H1 (cell line): ENCODE results near the gene ABCA1. TPM values are rescaled to one million over a fixed set of nuclear protein-coding genes. Genes with fewer than 3 reads are reported as not detected.

Experiments
- CTCF ChIA-PET: fragments of 300-600 bp; sonication (Branson Sonifier 250); formaldehyde crosslinking; loops from one replicate; lab custom pipeline; 2021; ENCODE audit not compliant: partially characterized antibody; lab: Charles Lee
- POLR2A ChIA-PET: fragments of 300-600 bp; sonication (Branson Sonifier 250); formaldehyde crosslinking; loops from one replicate; lab custom pipeline; 2021; ENCODE audit warnings: inconsistent platforms; ENCODE audit not compliant: partially characterized antibody; lab: Charles Lee
- DNase-seq, 2 experiments: peaks; one replicate each; pipeline versions ENCODE4 v3.0.0 to v3.0.0-alpha.2; 2010 to 2022; ENCODE audit warnings: low spot score in 2 of 2, low read depth in 1 of 2, mixed read lengths in 1 of 2
- FAIRE-seq: peaks from 2 replicates; lab custom pipeline; 2011; peaks lifted over from hg19 to GRCh38; lab: Jason Lieb, UNC
- H2AFZ ChIP-seq: 2 replicates; pipeline ENCODE4 v1.8.1; 2012; ENCODE audit warnings: low read length, inconsistent platforms
- H2AK5ac ChIP-seq: 2 replicates; pipeline ENCODE4 v1.6.1; 2013; ENCODE audit warnings: low read depth, low read length
- H2BK120ac ChIP-seq: replicated peaks from 2 replicates; pipeline ENCODE3; 2013; ENCODE audit warnings: low read depth, low read length, inconsistent platforms
- H2BK12ac ChIP-seq: 2 replicates; pipeline ENCODE4 v1.6.1; 2013; ENCODE audit warnings: low read depth, low read length
- H2BK15ac ChIP-seq: 2 replicates; pipeline ENCODE4 v1.6.1; 2013; ENCODE audit warnings: low read length
- H2BK20ac ChIP-seq: 2 replicates; pipeline ENCODE4 v1.6.1; 2013; ENCODE audit warnings: low read length
- H2BK5ac ChIP-seq: 2 replicates; pipeline ENCODE4 v1.6.1; 2013; ENCODE audit warnings: low read depth, low read length
- H3K14ac ChIP-seq: 2 replicates; pipeline ENCODE4 v1.6.1; 2013; ENCODE audit warnings: inconsistent platforms; ENCODE audit not compliant: insufficient read length
- H3K18ac ChIP-seq: 2 replicates; pipeline ENCODE4 v1.6.1; 2013; ENCODE audit warnings: low read length; ENCODE audit errors: extremely low read depth
- H3K23ac ChIP-seq: 2 replicates; pipeline ENCODE4 v1.6.1; 2013; ENCODE audit warnings: inconsistent platforms; ENCODE audit not compliant: insufficient read length
- H3K23me2 ChIP-seq: 2 replicates; pipeline ENCODE4 v1.6.1; 2013; ENCODE audit warnings: low read depth, low read length
- H3K27ac ChIP-seq: 2 replicates; pipeline ENCODE4 v1.6.1; 2011; ENCODE audit warnings: low read depth, low read length, inconsistent platforms
- H3K27me3 ChIP-seq, 4 experiments: replicated peaks in 1 of 4; 1 replicate in 1 of 4; 2 replicates in 3 of 4; pipeline versions ENCODE4 v1.6.1 to v1.8.1; 2011 to 2013; ENCODE audit warnings: low read length in 3 of 4, mild to moderate bottlenecking in 3 of 4, inconsistent platforms in 2 of 4, mixed read lengths in 2 of 4, moderate library complexity in 1 of 4; ENCODE audit not compliant: control insufficient read depth in 3 of 4, insufficient read depth in 3 of 4; ENCODE audit errors: extremely low read depth in 1 of 4
- H3K36me3 ChIP-seq, 4 experiments: 2 replicates each; pipeline versions ENCODE4 v1.6.1 to v1.8.1; 2011 to 2013; ENCODE audit warnings: mild to moderate bottlenecking in 4 of 4, low read length in 3 of 4, moderate library complexity in 2 of 4, control low read depth in 1 of 4, inconsistent platforms in 1 of 4; ENCODE audit not compliant: insufficient read depth in 4 of 4, control insufficient read depth in 2 of 4
- H3K4ac ChIP-seq: replicated peaks from 2 replicates; pipeline ENCODE3; 2013; ENCODE audit warnings: low read length, low read depth, mixed read lengths, inconsistent platforms; ENCODE audit not compliant: insufficient read length
- H3K4me1 ChIP-seq, 4 experiments: replicated peaks in 1 of 4; 1 replicate in 1 of 4; 2 replicates in 3 of 4; pipeline versions ENCODE4 v1.6.1 to v1.8.1; 2011 to 2013; ENCODE audit warnings: low read length in 3 of 4, inconsistent platforms in 2 of 4, mixed read lengths in 1 of 4; ENCODE audit not compliant: insufficient read depth in 4 of 4, control insufficient read depth in 3 of 4
- H3K4me2 ChIP-seq, 2 experiments: 2 replicates each; pipeline versions ENCODE4 v1.6.1 to v1.8.1; 2011 to 2013; ENCODE audit warnings: low read depth in 2 of 2, low read length in 2 of 2, control low read depth in 1 of 2, inconsistent platforms in 1 of 2, mild to moderate bottlenecking in 1 of 2; ENCODE audit not compliant: insufficient read depth in 1 of 2
- H3K4me3 ChIP-seq, 4 experiments: fragments of 200-600, 300-600 bp in 1 of 4; sonication (generic), shearing (Covaris generic), sonication (Bioruptor Twin) in 1 of 4; 2 replicates each; pipeline versions ENCODE4 v1.5.1 to v1.8.1; 2011 to 2016; ENCODE audit warnings: low read length in 4 of 4, low read depth in 3 of 4, control low read depth in 2 of 4, inconsistent platforms in 2 of 4, mild to moderate bottlenecking in 2 of 4, mixed read lengths in 1 of 4, moderate library complexity in 1 of 4; ENCODE audit not compliant: insufficient read depth in 2 of 4; ENCODE audit errors: extremely low read depth in 1 of 4
- H3K56ac ChIP-seq: replicated peaks from 2 replicates; pipeline ENCODE3; 2013; ENCODE audit warnings: low read depth, mild to moderate bottlenecking, mixed read lengths, low read length, inconsistent platforms; ENCODE audit not compliant: insufficient read length
- H3K79me1 ChIP-seq: 2 replicates; pipeline ENCODE4 v1.6.1; 2013; ENCODE audit warnings: low read depth, low read length, control low read depth
- H3K79me2 ChIP-seq, 2 experiments: 2 replicates each; pipeline versions ENCODE4 v1.6.1 to v1.8.1; 2012 to 2013; ENCODE audit warnings: low read length in 2 of 2, mild to moderate bottlenecking in 2 of 2, inconsistent platforms in 1 of 2; ENCODE audit not compliant: insufficient read depth in 2 of 2, control insufficient read depth in 1 of 2
- H3K9ac ChIP-seq, 4 experiments: replicated peaks in 1 of 4; 1 replicate in 1 of 4; 2 replicates in 3 of 4; pipeline versions ENCODE4 v1.6.1 to v1.8.1; 2011 to 2013; ENCODE audit warnings: low read depth in 3 of 4, low read length in 3 of 4, control low read depth in 2 of 4, mild to moderate bottlenecking in 2 of 4, moderate library complexity in 2 of 4, inconsistent platforms in 1 of 4; ENCODE audit errors: extremely low read depth in 1 of 4
- H3K9me3 ChIP-seq, 2 experiments: 2 replicates each; pipeline versions ENCODE4 v1.6.1 to v1.8.1; 2012 to 2013; ENCODE audit warnings: mild to moderate bottlenecking in 2 of 2, moderate library complexity in 2 of 2, control low read depth in 1 of 2, inconsistent platforms in 1 of 2, low read depth in 1 of 2, low read length in 1 of 2, mixed read lengths in 1 of 2; ENCODE audit not compliant: insufficient read depth in 2 of 2
- H4K20me1 ChIP-seq, 2 experiments: replicated peaks in 1 of 2; 2 replicates each; pipeline versions ENCODE3 to v1.8.1; 2011 to 2013; ENCODE audit warnings: inconsistent platforms in 2 of 2, low read length in 2 of 2, mild to moderate bottlenecking in 1 of 2; ENCODE audit not compliant: insufficient read depth in 2 of 2, control insufficient read depth in 1 of 2
- H4K5ac ChIP-seq: 2 replicates; pipeline ENCODE4 v1.6.1; 2013; ENCODE audit warnings: low read length, low read depth, mixed read lengths, inconsistent platforms; ENCODE audit not compliant: insufficient read length
- H4K8ac ChIP-seq: 2 replicates; pipeline ENCODE4 v1.8.0; 2013; ENCODE audit warnings: mild to moderate bottlenecking, moderate library complexity, low read length, inconsistent platforms; ENCODE audit not compliant: insufficient read depth; ENCODE audit errors: extremely low read depth
- H4K91ac ChIP-seq: replicated peaks from 2 replicates; pipeline ENCODE3; 2013; ENCODE audit warnings: low read length, mixed read lengths, inconsistent platforms; ENCODE audit not compliant: insufficient read length
- SIN3A ChIP-seq, 2 experiments: IDR thresholded peaks in 1 of 2; conservative IDR thresholded peaks in 1 of 2; 2 replicates each; pipeline ENCODE4 v1.6.1; 2011 to 2012; ENCODE audit warnings: low read length in 2 of 2, improper control_type of control experiment in 1 of 2, low read depth in 1 of 2, mild to moderate bottlenecking in 1 of 2
- WGBS, 2 experiments: shearing (Covaris generic) in 1 of 2; methylation state at CpG; one replicate each; pipeline versions ENCODE4 v1.1.6 to v1.1.7; 2013 to 2015; ENCODE audit warnings: low lambda C conversion rate in 2 of 2, mixed read lengths in 2 of 2, inconsistent platforms in 1 of 2, low coverage in 1 of 2, missing lambda C conversion rate in 1 of 2; ENCODE audit not compliant: insufficient replicate concordance in 2 of 2, insufficient coverage in 1 of 2, insufficient read length in 1 of 2; ENCODE audit errors: extremely low coverage in 1 of 2, missing lambda C conversion rate in 1 of 2; 5-methylcytosine and 5-hydroxymethylcytosine counted together
- polyA plus RNA-seq, 7 experiments: library from polyadenylated mRNA; depleted of rRNA in 3 of 7; stranded (reverse) in 5 of 7; unstranded in 2 of 7; fragments of >200 nt in 5 of 7; fragments of 200-250 nt in 2 of 7; gene quantifications; 1 replicate in 5 of 7; 2 replicates in 1 of 7; 4 replicates in 1 of 7; pipeline versions ENCODE4 v1.2.1 to v1.2.3, GENCODE V29; 2011 to 2013; ENCODE audit warnings: missing spikeins in 2 of 7, mixed read lengths in 2 of 7
- total RNA-seq: library from RNA; stranded (reverse); fragmentation: NEBNext Ultra II Directional; extraction: Animal tissue kit (Norgen Biotek cat#: 25700); gene quantifications from 2 replicates; pipeline ENCODE4 v1.2.1, GENCODE V29; 2021

ABCA1 gene
- total and polyA plus RNA-seq, 2 of the 8 experiments (the other 6 are each of a cell fraction or from before 2014, with no cell fraction given), result 6.9 to 7.8 TPM

DNA sequence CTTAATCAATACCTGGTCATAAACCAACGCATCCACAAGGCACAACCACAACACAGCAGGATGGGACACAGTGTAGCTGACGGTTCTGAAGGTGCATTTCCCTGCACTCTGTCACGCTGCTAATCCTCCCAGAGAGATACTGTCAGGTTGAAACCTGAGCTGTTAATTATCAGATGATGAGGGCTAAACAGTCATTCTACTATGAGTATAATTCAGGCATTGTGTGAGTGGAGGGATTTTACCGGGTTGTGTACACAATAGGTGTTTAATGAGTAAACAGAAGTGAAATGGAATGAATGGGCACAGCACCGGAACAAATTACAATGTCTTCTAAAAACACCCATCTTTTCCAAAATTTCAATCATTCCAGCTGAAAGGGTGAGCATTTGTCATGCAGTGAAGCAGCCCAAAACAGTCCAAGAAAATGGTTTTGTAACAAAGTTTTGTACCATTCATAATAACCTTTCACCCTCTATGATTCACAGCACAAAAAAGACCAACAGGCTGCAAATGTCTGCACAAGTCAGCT is 71.5 kb downstream of the ABCA1 start:
- no peak overlapping the region for H3K4me3 ChIP-seq
- no peak overlapping the region for H2BK12ac ChIP-seq
- no peaks in the 10 kb centered on the region for H4K20me1 ChIP-seq
- H2AFZ ChIP-seq, result no peak overlapping the region
- no peaks in the 10 kb centered on the region for H3K27me3 ChIP-seq
- H3K56ac ChIP-seq, result no peak overlapping the region
- H3K36me3 ChIP-seq, result no peaks in the 10 kb centered on the region; a peak in 4 of 8 replicates
- no peak overlapping the region for H3K4ac ChIP-seq
- H2BK15ac ChIP-seq, result no peak overlapping the region
- no peak overlapping the region for H3K4me2 ChIP-seq
- H2AK5ac ChIP-seq, result no peak overlapping the region
- H3K23ac ChIP-seq, result no peak overlapping the region
- H4K8ac ChIP-seq, result no peak overlapping the region
- H3K9ac ChIP-seq, result no peak overlapping the region; a peak in 1 of 7 replicates
- H3K18ac ChIP-seq, result no peak overlapping the region
- FAIRE-seq (no peak), DNase-seq (no peak)
- no peak overlapping the region for H4K91ac ChIP-seq
- no peaks in the 10 kb centered on the region for H3K79me1 ChIP-seq
- no peak overlapping the region for H2BK120ac ChIP-seq
- no peak overlapping the region for H3K14ac ChIP-seq
- H3K23me2 ChIP-seq, result no peaks in the 10 kb centered on the region
- H2BK20ac ChIP-seq, result no peak overlapping the region
- H3K9me3 ChIP-seq, result no peaks in the 10 kb centered on the region
- no peak overlapping the region for H2BK5ac ChIP-seq
- WGBS, 2 experiments, result 83% methylated on average over 5 of the region's 5 CpGs; no CpG with 5 or more reads in 1 of the 2 experiments
- peaks cover 0 to 5% (median 2%) of the 10 kb centered on the region in 4 experiments; a peak in 3 of 7 replicates for H3K4me1 ChIP-seq
- no peak overlapping the region for H4K5ac ChIP-seq
- no peaks in the 10 kb centered on the region for H3K79me2 ChIP-seq
- ChIA-PET CTCF (interaction anchor here (1.4 kb wide), 1 partner anchor 560 kb away, joined by 3 read pairs; no protein-coding TSS in a partner anchor), POLR2A (no interaction called here)
- H3K27ac ChIP-seq, result no peak overlapping the region
- no peak for TF ChIP-seq SIN3A (conservative IDR thresholded peaks at IDR 0.05 in 1 of 2, IDR thresholded peaks at IDR 0.05 in 1 of 2; ENCODE audit: low read depth in 1 of 2, low read length in 2 of 2)
